ENCODE measurements around the gene INF2. TPM values are rescaled to one million over a fixed set of nuclear protein-coding genes. Genes with fewer than 3 reads are reported as not detected.

Gene INF2
- total and polyA plus RNA-seq, 2 experiments from 2014 or later: 36.7 to 75.5 TPM

- no peaks in the 10 kb centered on the region for H3K79me2 ChIP-seq (replicated peaks; ENCODE audit: insufficient read depth)
- H3K4me2 ChIP-seq: no peak overlapping the region
- H2AFZ ChIP-seq: no peak overlapping the region
- no peaks in the 10 kb centered on the region for H4K20me1 ChIP-seq (replicated peaks; ENCODE audit: insufficient read depth)
- peaks cover 2% of the 10 kb centered on the region; the same call in 2 of the 3 replicates for H3K4me1 Mint-ChIP-seq
- H3F3A ChIP-seq (replicated peaks; ENCODE audit: low read depth): no peaks in the 10 kb centered on the region
- no peak for DNase-seq (ENCODE audit: low spot score)
- H3K36me3 Mint-ChIP-seq (ENCODE audit: low read depth): peaks cover 13% of the 10 kb centered on the region
- H3K9me3 Mint-ChIP-seq: peaks cover 24% of the 10 kb centered on the region
- ATAC-seq: no peak
- no peak overlapping the region for H3K27ac ChIP-seq (ENCODE audit: low read depth)
- H3K9me2 ChIP-seq (ENCODE audit: insufficient read depth): no peaks in the 10 kb centered on the region
- no peak overlapping the region; the same call in 2 of the 3 replicates for H3K4me3 Mint-ChIP-seq
- TF ChIP-seq STAT1 (IDR thresholded peaks at IDR 0.05; ENCODE audit: unreplicated experiment) (no peak), EZH2 (IDR thresholded peaks at IDR 0.05; ENCODE audit: low read depth, unreplicated experiment) (no peak), ZNF114 (CRISPR knock-in tag; IDR thresholded peaks at IDR 0.05) (no peak), ZNF331 (CRISPR knock-in tag; IDR thresholded peaks at IDR 0.05; ENCODE audit: low read depth) (no peak), JUNB (IDR thresholded peaks at IDR 0.05; ENCODE audit: unreplicated experiment) (no peak), CREB1 (CRISPR knock-in tag; IDR thresholded peaks at IDR 0.05; ENCODE audit: low read depth) (no peak), POLR2AphosphoS5 (IDR thresholded peaks at IDR 0.05; ENCODE audit: low read depth) (no peak)
- TF ChIP-seq, protein P1, sequence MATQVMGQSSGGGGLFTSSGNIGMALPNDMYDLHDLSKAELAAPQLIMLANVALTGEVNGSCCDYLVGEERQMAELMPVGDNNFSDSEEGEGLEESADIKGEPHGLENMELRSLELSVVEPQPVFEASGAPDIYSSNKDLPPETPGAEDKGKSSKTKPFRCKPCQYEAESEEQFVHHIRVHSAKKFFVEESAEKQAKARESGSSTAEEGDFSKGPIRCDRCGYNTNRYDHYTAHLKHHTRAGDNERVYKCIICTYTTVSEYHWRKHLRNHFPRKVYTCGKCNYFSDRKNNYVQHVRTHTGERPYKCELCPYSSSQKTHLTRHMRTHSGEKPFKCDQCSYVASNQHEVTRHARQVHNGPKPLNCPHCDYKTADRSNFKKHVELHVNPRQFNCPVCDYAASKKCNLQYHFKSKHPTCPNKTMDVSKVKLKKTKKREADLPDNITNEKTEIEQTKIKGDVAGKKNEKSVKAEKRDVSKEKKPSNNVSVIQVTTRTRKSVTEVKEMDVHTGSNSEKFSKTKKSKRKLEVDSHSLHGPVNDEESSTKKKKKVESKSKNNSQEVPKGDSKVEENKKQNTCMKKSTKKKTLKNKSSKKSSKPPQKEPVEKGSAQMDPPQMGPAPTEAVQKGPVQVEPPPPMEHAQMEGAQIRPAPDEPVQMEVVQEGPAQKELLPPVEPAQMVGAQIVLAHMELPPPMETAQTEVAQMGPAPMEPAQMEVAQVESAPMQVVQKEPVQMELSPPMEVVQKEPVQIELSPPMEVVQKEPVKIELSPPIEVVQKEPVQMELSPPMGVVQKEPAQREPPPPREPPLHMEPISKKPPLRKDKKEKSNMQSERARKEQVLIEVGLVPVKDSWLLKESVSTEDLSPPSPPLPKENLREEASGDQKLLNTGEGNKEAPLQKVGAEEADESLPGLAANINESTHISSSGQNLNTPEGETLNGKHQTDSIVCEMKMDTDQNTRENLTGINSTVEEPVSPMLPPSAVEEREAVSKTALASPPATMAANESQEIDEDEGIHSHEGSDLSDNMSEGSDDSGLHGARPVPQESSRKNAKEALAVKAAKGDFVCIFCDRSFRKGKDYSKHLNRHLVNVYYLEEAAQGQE (IDR thresholded peaks at IDR 0.05; ENCODE audit: unreplicated experiment): no peak
- TF ChIP-seq, protein P2, sequence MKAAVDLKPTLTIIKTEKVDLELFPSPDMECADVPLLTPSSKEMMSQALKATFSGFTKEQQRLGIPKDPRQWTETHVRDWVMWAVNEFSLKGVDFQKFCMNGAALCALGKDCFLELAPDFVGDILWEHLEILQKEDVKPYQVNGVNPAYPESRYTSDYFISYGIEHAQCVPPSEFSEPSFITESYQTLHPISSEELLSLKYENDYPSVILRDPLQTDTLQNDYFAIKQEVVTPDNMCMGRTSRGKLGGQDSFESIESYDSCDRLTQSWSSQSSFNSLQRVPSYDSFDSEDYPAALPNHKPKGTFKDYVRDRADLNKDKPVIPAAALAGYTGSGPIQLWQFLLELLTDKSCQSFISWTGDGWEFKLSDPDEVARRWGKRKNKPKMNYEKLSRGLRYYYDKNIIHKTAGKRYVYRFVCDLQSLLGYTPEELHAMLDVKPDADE (IDR thresholded peaks at IDR 0.05): no peak
- TF ChIP-seq, protein P3, sequence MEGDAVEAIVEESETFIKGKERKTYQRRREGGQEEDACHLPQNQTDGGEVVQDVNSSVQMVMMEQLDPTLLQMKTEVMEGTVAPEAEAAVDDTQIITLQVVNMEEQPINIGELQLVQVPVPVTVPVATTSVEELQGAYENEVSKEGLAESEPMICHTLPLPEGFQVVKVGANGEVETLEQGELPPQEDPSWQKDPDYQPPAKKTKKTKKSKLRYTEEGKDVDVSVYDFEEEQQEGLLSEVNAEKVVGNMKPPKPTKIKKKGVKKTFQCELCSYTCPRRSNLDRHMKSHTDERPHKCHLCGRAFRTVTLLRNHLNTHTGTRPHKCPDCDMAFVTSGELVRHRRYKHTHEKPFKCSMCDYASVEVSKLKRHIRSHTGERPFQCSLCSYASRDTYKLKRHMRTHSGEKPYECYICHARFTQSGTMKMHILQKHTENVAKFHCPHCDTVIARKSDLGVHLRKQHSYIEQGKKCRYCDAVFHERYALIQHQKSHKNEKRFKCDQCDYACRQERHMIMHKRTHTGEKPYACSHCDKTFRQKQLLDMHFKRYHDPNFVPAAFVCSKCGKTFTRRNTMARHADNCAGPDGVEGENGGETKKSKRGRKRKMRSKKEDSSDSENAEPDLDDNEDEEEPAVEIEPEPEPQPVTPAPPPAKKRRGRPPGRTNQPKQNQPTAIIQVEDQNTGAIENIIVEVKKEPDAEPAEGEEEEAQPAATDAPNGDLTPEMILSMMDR (conservative IDR thresholded peaks at IDR 0.05; ENCODE audit: low read depth in 2 of 2): no peak
- H3K4me3 ChIP-seq: no peak overlapping the region
- no peaks in the 10 kb centered on the region for H3K27me3 ChIP-seq (ENCODE audit: insufficient read depth)
- H3K4me1 ChIP-seq (ENCODE audit: insufficient read depth): no peaks in the 10 kb centered on the region; the same call in 1 of the 2 replicates
- no peak overlapping the region for H3K27ac Mint-ChIP-seq
- peaks cover 19% of the 10 kb centered on the region for H3K27me3 Mint-ChIP-seq (ENCODE audit: insufficient read depth, low read depth, poor library complexity)
- no peaks in the 10 kb centered on the region for H3K36me3 ChIP-seq (ENCODE audit: insufficient read depth)
Observed at GRCh38 chr14:104657563-104658324, 31.7 kb upstream of the INF2 start.
